Measurements from ENCODE around the gene CCDC148. TPM values are rescaled to one million over a fixed set of nuclear protein-coding genes. Genes with fewer than 3 reads are reported as not detected.

Gene CCDC148
- total RNA-seq, 1 experiment from 2014 or later, result not detected

GRCh38 chr2:158125756-158126498, 330.6 kb downstream of the CCDC148 start:
- no peaks in the 10 kb centered on the region for H3K9me3 ChIP-seq (ENCODE audit: low read length)
- no peak overlapping the region for H3K4me3 ChIP-seq (ENCODE audit: low read length)
- no peak overlapping the region for H3K9ac ChIP-seq (ENCODE audit: low read length)
- no peaks in the 10 kb centered on the region for H3K4me1 ChIP-seq (ENCODE audit: low read length)
- H2AFZ ChIP-seq (ENCODE audit: low read length), result no peak overlapping the region
- no peaks in the 10 kb centered on the region for H3K27me3 ChIP-seq (ENCODE audit: low read length)
- no peak for DNase-seq
- H4K20me1 ChIP-seq (ENCODE audit: insufficient read depth, low read depth, low read length), result no peaks in the 10 kb centered on the region
- no peak overlapping the region for H3K4me2 ChIP-seq (ENCODE audit: low read depth, low read length, poor library complexity, severe bottlenecking)
- no peaks in the 10 kb centered on the region for H3K79me2 ChIP-seq (ENCODE audit: low read length)
- H3K9me2 ChIP-seq (replicated peaks; ENCODE audit: insufficient read depth, low read length), result no peaks in the 10 kb centered on the region
- no peaks in the 10 kb centered on the region for H3K36me3 ChIP-seq (ENCODE audit: insufficient read depth, low read length)
- no peak overlapping the region for H3K27ac ChIP-seq (ENCODE audit: low read length)

DNA sequence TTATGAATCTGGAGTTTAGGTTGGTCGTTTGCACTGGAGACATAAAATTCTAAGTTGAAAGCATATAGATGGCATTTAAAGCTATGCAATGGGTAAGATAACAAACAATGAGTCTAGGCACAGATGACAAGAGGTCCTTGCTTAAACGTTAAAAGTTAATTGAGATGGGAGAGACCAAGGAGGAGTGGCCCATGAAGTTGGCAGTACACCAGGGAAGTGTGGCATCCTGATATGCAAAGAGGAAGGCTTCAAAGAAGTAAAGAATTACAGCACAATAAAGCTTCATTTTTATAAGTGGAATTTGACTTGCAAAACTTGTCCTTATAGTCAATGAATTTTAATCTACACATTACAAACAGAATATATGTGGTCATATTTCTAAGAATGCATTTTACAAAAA, 331.7 kb downstream of the CCDC148 start:
- Histone ChIP-seq H2AFZ (ENCODE audit: low read length) (no peak overlapping the region), H3K4me1 (ENCODE audit: low read length) (no peaks in the 10 kb centered on the region), H3K4me2 (ENCODE audit: low read depth, low read length, poor library complexity, severe bottlenecking) (no peak overlapping the region), H3K9ac (ENCODE audit: low read length) (no peak overlapping the region), H3K4me3 (ENCODE audit: low read length) (no peak overlapping the region), H3K9me3 (ENCODE audit: low read length) (no peaks in the 10 kb centered on the region), H3K27ac (ENCODE audit: low read length) (no peak overlapping the region), H3K27me3 (ENCODE audit: low read length) (no peaks in the 10 kb centered on the region), H3K36me3 (ENCODE audit: insufficient read depth, low read length) (no peaks in the 10 kb centered on the region), H3K79me2 (ENCODE audit: low read length) (no peaks in the 10 kb centered on the region), H3K9me2 (replicated peaks; ENCODE audit: insufficient read depth, low read length) (no peaks in the 10 kb centered on the region), H4K20me1 (ENCODE audit: insufficient read depth, low read depth, low read length) (no peaks in the 10 kb centered on the region)
- DNase-seq, result no peak

Small RNAs within 50 kb of the gene (small RNA-seq; reads per million reads assigned to genes)
- gene RN7SL393P, result not detected

Other genes with a start within 250 kb of the CCDC148 start
- not detected in 2 replicates for gene PKP4, start 199 bp upstream of the CCDC148 start, total RNA-seq (2014; rRNA removed; shearing (Covaris generic); ENCODE audit: low replicate concordance)